Panc1 (cell line): ENCODE results near the gene R3HDM2. TPM values are rescaled to one million over a fixed set of nuclear protein-coding genes. Genes with fewer than 3 reads are reported as not detected.

Experiments used
- ATAC-seq: fragments of 200-7000 bp; cut with Tn5 transposase; 2 replicates; pipeline ENCODE4 v1.9.1; 2020; ENCODE audit warnings: mild to moderate bottlenecking, moderate library complexity
- BruUV-seq: library from RNA; stranded (reverse); fragments of 400-500 nt; replicated peaks from 2 replicates; lab custom pipeline; 2021; lab: Mats Ljungman, UMichigan
- CTCF ChIA-PET: fragments of 300-600 bp; sonication (Branson Sonifier 250); formaldehyde crosslinking; loops from one replicate; lab custom pipeline; 2022; ENCODE audit warnings: antibody characterized with exemption; lab: Charles Lee
- POLR2A ChIA-PET: fragments of 300-600 bp; sonication (Branson Sonifier 250); formaldehyde crosslinking; loops from one replicate; lab custom pipeline; 2022; ENCODE audit warnings: antibody characterized with exemption; lab: Charles Lee
- DNase-seq: peaks from one replicate; pipeline ENCODE4 v3.0.0-alpha.2; 2010; ENCODE audit warnings: low read depth, low spot score
- H3K27ac ChIP-seq: 2 replicates; pipeline ENCODE4 v1.5.1; 2011; ENCODE audit warnings: mild to moderate bottlenecking, low read length, inconsistent platforms
- H3K27me3 ChIP-seq: fragments of 200-500 bp; sonication (Bioruptor generic); 2 replicates; pipeline ENCODE4 v1.6.0; 2014; ENCODE audit warnings: low read length, inconsistent platforms; ENCODE audit not compliant: control insufficient read depth, insufficient read depth
- H3K36me3 ChIP-seq: fragments of 200-500 bp; sonication (Bioruptor generic); 2 replicates; pipeline ENCODE4 v1.5.1; 2014; ENCODE audit warnings: inconsistent platforms, mild to moderate bottlenecking, low read length, moderate library complexity; ENCODE audit not compliant: control insufficient read depth, insufficient read depth
- H3K4me1 ChIP-seq: 2 replicates; pipeline ENCODE4 v1.5.1; 2011; ENCODE audit warnings: inconsistent platforms, mild to moderate bottlenecking, low read length, moderate library complexity; ENCODE audit not compliant: control insufficient read depth, insufficient read depth
- H3K4me3 ChIP-seq, 2 experiments: 2 replicates each; pipeline ENCODE4 v1.5.1; 2011 to 2012; ENCODE audit warnings: low read depth in 2 of 2, low read length in 2 of 2, mild to moderate bottlenecking in 2 of 2, inconsistent platforms in 1 of 2, moderate library complexity in 1 of 2
- H3K9me3 ChIP-seq: fragments of 200-500 bp; sonication (Bioruptor generic); 2 replicates; pipeline ENCODE4 v1.5.1; 2014; ENCODE audit warnings: low read depth, mild to moderate bottlenecking, inconsistent platforms, low read length, moderate library complexity; ENCODE audit not compliant: control insufficient read depth, insufficient read depth
- POLR2AphosphoS5 ChIP-seq: IDR thresholded peaks from 2 replicates; pipeline ENCODE4 v1.6.1; 2012; ENCODE audit warnings: mild to moderate bottlenecking, low read depth, low read length, moderate library complexity
- SIN3A ChIP-seq: IDR thresholded peaks from 2 replicates; pipeline ENCODE4 v1.6.1; 2012; ENCODE audit warnings: low read depth, mild to moderate bottlenecking, low read length, moderate library complexity, borderline replicate concordance; ENCODE audit not compliant: insufficient read depth
- TCF7L2 ChIP-seq: IDR thresholded peaks from 2 replicates; pipeline ENCODE4 v1.6.1; 2011; ENCODE audit warnings: mild to moderate bottlenecking, low read depth, low read length, inconsistent platforms
- in situ Hi-C: cut with HindIII; loops from 2 replicates; pipeline ENCODE4 v1.10.0; 2016; ENCODE audit warnings: low sequenced_read_pairs, low pct_unique_long_range_greater_than_20kb
- intact Hi-C: fragments of 100-400 bp; cut with micrococcal nuclease; formaldehyde crosslinking; loops from one replicate; pipeline ENCODE4 v1.10.0; 2022; ENCODE audit not compliant: unreplicated experiment
- total RNA-seq: library from RNA; stranded (reverse); gene quantifications from one replicate; pipeline ENCODE4 v1.2.1, GENCODE V29; 2021; ENCODE audit not compliant: unreplicated experiment
- TF ChIP-seq, protein P1 (sequence below), 2 experiments: IDR thresholded peaks; 2 replicates each; pipeline ENCODE4 v1.6.1; 2011 to 2012; ENCODE audit warnings: low read depth in 2 of 2, control low read depth in 1 of 2, low read length in 1 of 2, mild to moderate bottlenecking in 1 of 2, moderate library complexity in 1 of 2; ENCODE audit not compliant: insufficient read depth in 1 of 2
- TF ChIP-seq, protein P2 (sequence below): fragments of 450-650 bp; IDR thresholded peaks from 2 replicates; pipeline ENCODE4 v1.5.1; 2017; ENCODE audit warnings: mild to moderate bottlenecking

The R3HDM2 gene
- total RNA-seq, 1 experiment from 2014 or later = 56.5 TPM

- Histone ChIP-seq H3K9me3 (no peaks in the 10 kb centered on the region), H3K36me3 (no peaks in the 10 kb centered on the region), H3K4me3 (no peak overlapping the region), H3K27ac (no peak overlapping the region), H3K27me3 (no peaks in the 10 kb centered on the region), H3K4me1 (peaks cover 7% of the 10 kb centered on the region; the same call in 1 of the 2 replicates)
- no peak for DNase-seq
- ChIA-PET CTCF (no interaction called here), POLR2A (no interaction called here)
- TF ChIP-seq, protein P1, sequence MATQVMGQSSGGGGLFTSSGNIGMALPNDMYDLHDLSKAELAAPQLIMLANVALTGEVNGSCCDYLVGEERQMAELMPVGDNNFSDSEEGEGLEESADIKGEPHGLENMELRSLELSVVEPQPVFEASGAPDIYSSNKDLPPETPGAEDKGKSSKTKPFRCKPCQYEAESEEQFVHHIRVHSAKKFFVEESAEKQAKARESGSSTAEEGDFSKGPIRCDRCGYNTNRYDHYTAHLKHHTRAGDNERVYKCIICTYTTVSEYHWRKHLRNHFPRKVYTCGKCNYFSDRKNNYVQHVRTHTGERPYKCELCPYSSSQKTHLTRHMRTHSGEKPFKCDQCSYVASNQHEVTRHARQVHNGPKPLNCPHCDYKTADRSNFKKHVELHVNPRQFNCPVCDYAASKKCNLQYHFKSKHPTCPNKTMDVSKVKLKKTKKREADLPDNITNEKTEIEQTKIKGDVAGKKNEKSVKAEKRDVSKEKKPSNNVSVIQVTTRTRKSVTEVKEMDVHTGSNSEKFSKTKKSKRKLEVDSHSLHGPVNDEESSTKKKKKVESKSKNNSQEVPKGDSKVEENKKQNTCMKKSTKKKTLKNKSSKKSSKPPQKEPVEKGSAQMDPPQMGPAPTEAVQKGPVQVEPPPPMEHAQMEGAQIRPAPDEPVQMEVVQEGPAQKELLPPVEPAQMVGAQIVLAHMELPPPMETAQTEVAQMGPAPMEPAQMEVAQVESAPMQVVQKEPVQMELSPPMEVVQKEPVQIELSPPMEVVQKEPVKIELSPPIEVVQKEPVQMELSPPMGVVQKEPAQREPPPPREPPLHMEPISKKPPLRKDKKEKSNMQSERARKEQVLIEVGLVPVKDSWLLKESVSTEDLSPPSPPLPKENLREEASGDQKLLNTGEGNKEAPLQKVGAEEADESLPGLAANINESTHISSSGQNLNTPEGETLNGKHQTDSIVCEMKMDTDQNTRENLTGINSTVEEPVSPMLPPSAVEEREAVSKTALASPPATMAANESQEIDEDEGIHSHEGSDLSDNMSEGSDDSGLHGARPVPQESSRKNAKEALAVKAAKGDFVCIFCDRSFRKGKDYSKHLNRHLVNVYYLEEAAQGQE (IDR thresholded peaks at IDR 0.05; ENCODE audit: insufficient read depth in 1 of 2, low read depth in 2 of 2, low read length in 1 of 2) = no peak
- TF ChIP-seq SIN3A (no peak), POLR2AphosphoS5 (no peak), TCF7L2 (no peak)
- TF ChIP-seq, protein P2, sequence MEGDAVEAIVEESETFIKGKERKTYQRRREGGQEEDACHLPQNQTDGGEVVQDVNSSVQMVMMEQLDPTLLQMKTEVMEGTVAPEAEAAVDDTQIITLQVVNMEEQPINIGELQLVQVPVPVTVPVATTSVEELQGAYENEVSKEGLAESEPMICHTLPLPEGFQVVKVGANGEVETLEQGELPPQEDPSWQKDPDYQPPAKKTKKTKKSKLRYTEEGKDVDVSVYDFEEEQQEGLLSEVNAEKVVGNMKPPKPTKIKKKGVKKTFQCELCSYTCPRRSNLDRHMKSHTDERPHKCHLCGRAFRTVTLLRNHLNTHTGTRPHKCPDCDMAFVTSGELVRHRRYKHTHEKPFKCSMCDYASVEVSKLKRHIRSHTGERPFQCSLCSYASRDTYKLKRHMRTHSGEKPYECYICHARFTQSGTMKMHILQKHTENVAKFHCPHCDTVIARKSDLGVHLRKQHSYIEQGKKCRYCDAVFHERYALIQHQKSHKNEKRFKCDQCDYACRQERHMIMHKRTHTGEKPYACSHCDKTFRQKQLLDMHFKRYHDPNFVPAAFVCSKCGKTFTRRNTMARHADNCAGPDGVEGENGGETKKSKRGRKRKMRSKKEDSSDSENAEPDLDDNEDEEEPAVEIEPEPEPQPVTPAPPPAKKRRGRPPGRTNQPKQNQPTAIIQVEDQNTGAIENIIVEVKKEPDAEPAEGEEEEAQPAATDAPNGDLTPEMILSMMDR = no peak
- BruUV-seq = no TSS peak
- in situ Hi-C loops (no loop called here), intact Hi-C loops (no loop called here)
- no peak for ATAC-seq
Observed at GRCh38 chr12:57384478-57384877, 46.4 kb downstream of the R3HDM2 start.

DNA sequence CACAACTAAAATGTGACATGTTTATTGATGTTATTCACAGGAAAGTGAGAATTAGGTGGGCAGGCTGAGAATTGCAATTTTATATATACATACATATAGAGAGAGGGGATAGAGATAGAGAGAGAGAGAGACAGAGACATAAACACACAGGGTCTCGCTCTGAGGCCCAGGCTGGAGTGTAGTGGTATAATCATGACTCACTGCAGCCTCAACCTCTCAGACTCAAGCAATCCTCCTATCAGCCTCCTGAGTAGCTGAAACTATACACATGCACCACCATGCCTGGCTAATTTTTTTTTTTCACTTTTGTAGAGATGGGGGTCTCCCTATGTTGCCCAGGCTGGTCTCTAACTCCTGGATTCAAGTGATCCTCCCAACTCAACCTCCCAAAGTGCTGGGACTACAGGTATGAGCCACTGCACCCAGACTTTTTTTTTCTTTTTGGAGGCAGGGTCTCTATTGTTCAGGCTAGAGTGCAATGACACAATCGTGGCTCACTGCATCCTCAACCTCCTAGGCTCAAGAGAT is 49.1 kb downstream of the R3HDM2 start:
- ChIA-PET POLR2A (no interaction called here), CTCF (no interaction called here)
- TF ChIP-seq, protein P1 (IDR thresholded peaks at IDR 0.05; ENCODE audit: insufficient read depth in 1 of 2, low read depth in 2 of 2, low read length in 1 of 2) = no peak
- TF ChIP-seq POLR2AphosphoS5 (no peak), TCF7L2 (no peak), SIN3A (no peak)
- TF ChIP-seq, protein P2 = no peak
- intact Hi-C loops (no loop called here), in situ Hi-C loops (no loop called here)
- Histone ChIP-seq H3K36me3 (no peaks in the 10 kb centered on the region), H3K4me3 (no peak overlapping the region), H3K27me3 (no peaks in the 10 kb centered on the region), H3K27ac (no peak overlapping the region), H3K9me3 (no peaks in the 10 kb centered on the region), H3K4me1 (no peaks in the 10 kb centered on the region)
- BruUV-seq = no TSS peak
- DNase-seq (no peak), ATAC-seq (no peak)
